CD4-positive, alpha-beta memory T cell (primary cell): ENCODE results near the gene C3. TPM values are rescaled to one million over a fixed set of nuclear protein-coding genes. Genes with fewer than 3 reads are reported as not detected.

Source experiments
- CTCF ChIA-PET: fragments of 350-600 bp; sonication (Branson Sonifier 250); formaldehyde crosslinking; loops from one replicate; lab custom pipeline; 2021; ENCODE audit warnings: inconsistent platforms; ENCODE audit not compliant: partially characterized antibody; lab: Charles Lee
- POLR2A ChIA-PET: fragments of 350-600 bp; sonication (Branson Sonifier 250); formaldehyde crosslinking; loops from one replicate; lab custom pipeline; 2021; ENCODE audit not compliant: partially characterized antibody; lab: Charles Lee
- DNase-seq, 5 donors: peaks; one replicate each; pipeline versions ENCODE4 v3.0.0 to v3.0.0-alpha.2; 2020 to 2022; ENCODE audit warnings: mixed read lengths in 1 of 5
- H3K27ac ChIP-seq: one replicate; pipeline ENCODE4 v1.7.0; 2013; ENCODE audit warnings: low read depth, low read length
- H3K27me3 ChIP-seq: 2 replicates; pipeline ENCODE4 v1.7.0; 2013; ENCODE audit warnings: mild to moderate bottlenecking, low read length, moderate library complexity; ENCODE audit not compliant: insufficient read depth
- H3K36me3 ChIP-seq: 2 replicates; pipeline ENCODE4 v1.7.0; 2013; ENCODE audit warnings: mild to moderate bottlenecking, low read length, moderate library complexity; ENCODE audit not compliant: insufficient read depth
- H3K4me1 ChIP-seq: 2 replicates; pipeline ENCODE4 v1.7.0; 2013; ENCODE audit warnings: mild to moderate bottlenecking, low read length, moderate library complexity; ENCODE audit not compliant: insufficient read depth
- H3K4me3 ChIP-seq, 2 donors: one replicate each; pipeline ENCODE4 v1.7.0; 2013; ENCODE audit warnings: low read length in 2 of 2, mild to moderate bottlenecking in 1 of 2
- H3K9me3 ChIP-seq, 2 donors: one replicate each; pipeline ENCODE4 v1.7.0; 2013; ENCODE audit warnings: low read length in 2 of 2, control low read depth in 1 of 2; ENCODE audit not compliant: control insufficient read depth in 1 of 2
- H3K27ac Mint-ChIP-seq, 7 donors: one replicate each; pipeline ENCODE4 v1.8.0; 2020 to 2021; ENCODE audit warnings: mixed read lengths in 7 of 7, mild to moderate bottlenecking in 6 of 7, inconsistent platforms in 3 of 7, moderate library complexity in 3 of 7
- H3K27me3 Mint-ChIP-seq, 2 donors: one replicate each; pipeline ENCODE4 v1.8.0; 2020 to 2021; ENCODE audit warnings: mixed read lengths in 2 of 2
- H3K36me3 Mint-ChIP-seq, 2 donors: one replicate each; pipeline ENCODE4 v1.8.0; 2020 to 2021; ENCODE audit warnings: mixed read lengths in 2 of 2, inconsistent platforms in 1 of 2, mild to moderate bottlenecking in 1 of 2
- H3K4me1 Mint-ChIP-seq, 4 donors: one replicate each; pipeline ENCODE4 v1.8.0; 2020 to 2021; ENCODE audit warnings: mixed read lengths in 4 of 4, mild to moderate bottlenecking in 1 of 4
- H3K4me3 Mint-ChIP-seq, 8 donors: one replicate each; pipeline ENCODE4 v1.8.0; 2020 to 2021; ENCODE audit warnings: mixed read lengths in 8 of 8, mild to moderate bottlenecking in 7 of 8, moderate library complexity in 6 of 8, inconsistent platforms in 3 of 8
- H3K9me3 Mint-ChIP-seq, 8 donors: one replicate each; pipeline ENCODE4 v1.8.0; 2020 to 2021; ENCODE audit warnings: mixed read lengths in 8 of 8, mild to moderate bottlenecking in 5 of 8, inconsistent platforms in 3 of 8, moderate library complexity in 1 of 8
- intact Hi-C: fragments of 100-400 bp; cut with micrococcal nuclease; formaldehyde crosslinking; loops from one replicate; pipeline ENCODE4 v1.15.1; 2023
- polyA plus RNA-seq, 2 donors: library from polyadenylated mRNA; unstranded; fragments of 300-500 nt; fragmentation: Illumina TruSeq; gene quantifications; one replicate each; pipeline ENCODE4 v1.2.3, GENCODE V29; 2021
- total RNA-seq, 2 experiments: library from RNA; stranded (reverse); gene quantifications; one replicate each; pipeline ENCODE4 v1.2.3, GENCODE V29; 2021

C3 gene
- total and polyA plus RNA-seq, 4 experiments from 2014 or later = 1.5 to 2.2 TPM; not detected in 2

GRCh38 chr19:6737284-6737872, 16.9 kb upstream of the C3 start, which contains the start of gene GPR108:
TSS of gene GPR108 (minus strand) at chr19:6737580. CDS start at chr19:6737576, 4 bp downstream.
- intact Hi-C loops = loop anchor here (1.0 to 5.0 kb wide), 4 partner anchors 16 to 205 kb away; partner anchors contain the start of genes TNFSF9 and VAV1
- Mint-ChIP-seq H3K36me3 (peaks cover 14 to 28% of the 10 kb centered on the region in 2 donors), H3K27me3 (no peaks in the 10 kb centered on the region), H3K4me3 (peak within 1 kb of the TSS; percentile 95 to 99 (median 97)), H3K9me3 (no peaks in the 10 kb centered on the region), H3K27ac (peak within 1 kb of the TSS; percentile 93 to 99 (median 98)), H3K4me1 (peaks cover 17 to 52% (median 35%) of the 10 kb centered on the region in 4 donors)
- H3K36me3 ChIP-seq = peaks cover 10% of the 10 kb centered on the region
- peak within 1 kb of the TSS; percentile 94 for H3K27ac ChIP-seq
- peak within 1 kb of the TSS; percentile 58 to 80 for H3K4me3 ChIP-seq
- peaks cover 50% of the 10 kb centered on the region for H3K4me1 ChIP-seq
- ChIA-PET CTCF (interaction anchor here (0.6 to 6.8 kb wide), 21 partner anchors 26 to 519 kb away, joined by 3 to 184 read pairs (median 4); partner anchors contain the start of genes SH2D3A and VAV1), POLR2A (interaction anchor here (0.6 to 6.4 kb wide), 22 partner anchors 11 to 365 kb away, joined by 3 to 130 read pairs (median 6); partner anchors contain the start of genes ALKBH7, DENND1C, KHSRP and SH2D3A)
- peak; percentile 98 to 100 (median 99) for DNase-seq
- H3K27me3 ChIP-seq = no peaks in the 10 kb centered on the region
- H3K9me3 ChIP-seq = no peaks in the 10 kb centered on the region

- peaks cover 15 to 31% of the 10 kb centered on the region in 2 donors for H3K36me3 Mint-ChIP-seq
- H3K9me3 Mint-ChIP-seq = no peaks in the 10 kb centered on the region
- peaks cover 17 to 52% (median 35%) of the 10 kb centered on the region in 4 donors for H3K4me1 Mint-ChIP-seq
- DNase-seq = peak in 1 of 5 donors; percentile 22
- Histone ChIP-seq H3K27ac (peak overlapping the region; percentile 94), H3K27me3 (no peaks in the 10 kb centered on the region), H3K4me3 (peak overlapping the region; percentile 58 to 80), H3K9me3 (no peaks in the 10 kb centered on the region), H3K36me3 (peaks cover 14% of the 10 kb centered on the region), H3K4me1 (peaks cover 50% of the 10 kb centered on the region)
- peak overlapping the region; percentile 95 to 99 (median 97) for H3K4me3 Mint-ChIP-seq
- CTCF ChIA-PET = interaction anchor here (0.5 to 6.8 kb wide), 20 partner anchors 33 to 518 kb away, joined by 3 to 184 read pairs (median 4); partner anchors contain the start of gene VAV1
- POLR2A ChIA-PET = interaction anchor here (0.6 to 6.4 kb wide), 18 partner anchors 24 to 364 kb away, joined by 3 to 130 read pairs (median 8); partner anchors contain the start of genes ALKBH7, DENND1C, KHSRP and SH2D3A
- intact Hi-C loops = loop anchor here (1.0 to 5.0 kb wide), 7 partner anchors 16 to 220 kb away; partner anchors contain the start of genes TNFSF9 and VAV1
- H3K27me3 Mint-ChIP-seq = no peaks in the 10 kb centered on the region
- H3K27ac Mint-ChIP-seq = peak overlapping the region; percentile 93 to 99 (median 98)
These were observed 16.4 kb upstream of the C3 start for GRCh38 chr19:6736917-6737283.

- CTCF ChIA-PET = interaction anchor here (0.5 to 6.8 kb wide), 16 partner anchors 21 to 518 kb away, joined by 3 to 184 read pairs (median 4); partner anchors contain the start of gene VAV1
- Mint-ChIP-seq H3K36me3 (peaks cover 15 to 31% of the 10 kb centered on the region in 2 donors), H3K4me3 (peak overlapping the region; percentile 95 to 99 (median 97)), H3K4me1 (peaks cover 17 to 48% (median 33%) of the 10 kb centered on the region in 4 donors), H3K9me3 (no peaks in the 10 kb centered on the region), H3K27ac (peak overlapping the region; percentile 93 to 99 (median 98)), H3K27me3 (no peaks in the 10 kb centered on the region)
- Histone ChIP-seq H3K27me3 (no peaks in the 10 kb centered on the region), H3K4me1 (peaks cover 49% of the 10 kb centered on the region), H3K36me3 (peaks cover 15% of the 10 kb centered on the region), H3K9me3 (no peaks in the 10 kb centered on the region), H3K4me3 (peak overlapping the region; percentile 58 to 80), H3K27ac (peak overlapping the region; percentile 94)
- intact Hi-C loops = loop anchor here (1.0 to 5.0 kb wide), 4 partner anchors 61 to 219 kb away; partner anchors contain the start of gene TNFSF9
- DNase-seq = peak; percentile 69 to 89 (median 70)
- POLR2A ChIA-PET = interaction anchor here (0.5 to 6.4 kb wide), 13 partner anchors 25 to 311 kb away, joined by 3 to 130 read pairs (median 6); partner anchors contain the start of genes DENND1C, KHSRP, TNFSF14 and VAV1
These were observed 15.9 kb upstream of the C3 start for GRCh38 chr19:6736169-6736916.

DNA sequence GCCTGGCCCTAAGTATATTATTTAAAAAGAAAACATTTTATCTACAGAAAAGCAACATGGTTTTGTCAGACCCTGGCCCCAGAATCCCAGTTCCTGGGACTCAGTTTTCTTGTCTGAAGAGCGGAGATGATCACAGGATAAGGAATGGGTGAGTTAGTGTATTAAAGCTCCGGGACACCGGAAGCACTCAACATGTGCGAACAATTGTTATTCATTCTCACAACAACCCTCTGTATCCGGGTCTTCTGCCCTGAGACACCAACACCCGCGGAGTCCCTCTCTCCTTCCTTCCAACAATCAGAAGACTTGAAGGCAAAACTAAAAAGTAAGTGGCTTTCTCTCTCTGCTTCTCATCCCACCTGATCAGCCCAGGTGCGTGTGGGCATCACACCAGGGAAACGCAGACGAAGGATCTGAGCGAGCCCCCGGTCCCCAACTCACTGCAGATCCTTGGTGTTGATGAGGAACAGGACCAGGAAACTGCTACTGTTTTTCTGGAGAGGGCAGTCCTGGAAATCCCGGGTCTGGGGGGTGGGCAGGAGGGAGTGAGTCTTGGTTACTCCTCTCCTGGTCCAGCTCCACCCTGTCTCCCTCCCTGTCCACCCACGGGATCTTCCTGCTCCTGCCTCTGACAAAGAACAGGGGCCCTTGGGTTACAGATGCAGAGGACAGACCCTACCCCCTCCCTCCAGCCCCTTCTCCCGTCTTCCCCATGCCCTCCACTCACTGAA, 14.9 kb upstream of the C3 start:
- peak overlapping the region in 4 of 8 donors; percentile 27 to 97 (median 62) for H3K4me3 Mint-ChIP-seq
- peak overlapping the region in 5 of 7 donors; percentile 97 to 99 (median 98) for H3K27ac Mint-ChIP-seq
- Histone ChIP-seq H3K36me3 (peaks cover 15% of the 10 kb centered on the region), H3K4me3 (peak overlapping the region in 1 of 2 donors; percentile 6), H3K27me3 (no peaks in the 10 kb centered on the region), H3K9me3 (no peaks in the 10 kb centered on the region), H3K27ac (peak overlapping the region; percentile 94), H3K4me1 (peaks cover 39% of the 10 kb centered on the region)
- ChIA-PET CTCF (interaction anchor here (1.4 to 6.8 kb wide), 7 partner anchors 20 to 129 kb away, joined by 3 to 184 read pairs (median 7); partner anchors contain the start of gene VAV1), POLR2A (interaction anchor here (0.6 to 4.0 kb wide), 3 partner anchors 61 to 186 kb away, joined by 3 to 22 read pairs (median 6); partner anchors contain the start of gene TNFSF14)
- peaks cover 15 to 31% of the 10 kb centered on the region in 2 donors for H3K36me3 Mint-ChIP-seq
- peaks cover 13 to 42% (median 28%) of the 10 kb centered on the region in 4 donors for H3K4me1 Mint-ChIP-seq
- no peaks in the 10 kb centered on the region for H3K27me3 Mint-ChIP-seq
- H3K9me3 Mint-ChIP-seq = no peaks in the 10 kb centered on the region
- intact Hi-C loops = loop anchor here (5.0 kb wide), 1 partner anchor 203 kb away; the partner anchor contains the start of gene TNFSF9
- no peak for DNase-seq

- Mint-ChIP-seq H3K27ac (no peak overlapping the region), H3K27me3 (no peaks in the 10 kb centered on the region), H3K4me1 (peaks cover 13 to 32% (median 26%) of the 10 kb centered on the region in 4 donors), H3K9me3 (no peaks in the 10 kb centered on the region), H3K36me3 (peaks cover 20 to 31% of the 10 kb centered on the region in 2 donors), H3K4me3 (peak overlapping the region in 1 of 8 donors; percentile 17)
- Histone ChIP-seq H3K9me3 (no peaks in the 10 kb centered on the region), H3K27ac (no peak overlapping the region), H3K27me3 (no peaks in the 10 kb centered on the region), H3K4me1 (peaks cover 31% of the 10 kb centered on the region), H3K36me3 (peaks cover 15% of the 10 kb centered on the region), H3K4me3 (no peak overlapping the region)
- ChIA-PET POLR2A (no interaction called here), CTCF (interaction anchor here (2.1 to 6.8 kb wide), 2 partner anchors 103 to 130 kb away, joined by 8 to 184 read pairs; no protein-coding TSS in a partner anchor)
- no peak for DNase-seq
- intact Hi-C loops = no loop called here
These were observed 13.7 kb upstream of the C3 start for GRCh38 chr19:6734096-6734696.
